GM18907 (cell line): Measurements from ENCODE around the gene USP37.
A peak's percentile ranks its signal among the peaks of the same experiment; 100 is the strongest.

Experiments
- ATAC-seq: cut with Tn5 transposase; IDR thresholded peaks from one replicate; pipeline ENCODE4 v1.9.1; 2021; ENCODE audit warnings: mild to moderate bottlenecking, moderate library complexity; ENCODE audit not compliant: unreplicated experiment

Gene USP37

GRCh38 chr2:218435003-218435982 lies 132.9 kb downstream of the USP37 start:
- ATAC-seq: no peak

DNA sequence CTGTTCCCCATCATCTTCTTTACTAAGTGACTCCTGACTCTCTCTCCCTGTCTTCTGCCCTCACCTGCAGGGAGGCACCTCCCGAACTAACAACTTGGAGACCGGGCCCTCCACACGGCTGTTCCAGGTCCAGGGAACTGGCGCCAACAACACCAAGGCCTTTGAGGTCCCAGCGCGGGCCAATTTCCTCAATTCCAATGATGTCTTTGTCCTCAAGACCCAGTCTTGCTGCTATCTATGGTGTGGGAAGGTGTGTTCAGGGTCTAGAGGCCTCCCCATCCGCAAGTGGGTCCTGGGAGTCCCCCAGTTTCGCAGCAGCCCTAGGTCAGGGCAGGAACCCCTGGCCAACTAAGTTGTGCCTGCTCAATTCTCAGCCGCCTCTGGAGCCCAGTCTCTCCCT lies 133.7 kb downstream of the USP37 start:
- ATAC-seq: no peak

GRCh38 chr2:218432676-218433365 lies 135.3 kb downstream of the USP37 start:
- ATAC-seq: no peak

- ATAC-seq: no peak
Observed at GRCh38 chr2:218431878-218432277, 136.3 kb downstream of the USP37 start.

- no peak for ATAC-seq
Observed at GRCh38 chr2:218430721-218431120, 137.4 kb downstream of the USP37 start.

DNA sequence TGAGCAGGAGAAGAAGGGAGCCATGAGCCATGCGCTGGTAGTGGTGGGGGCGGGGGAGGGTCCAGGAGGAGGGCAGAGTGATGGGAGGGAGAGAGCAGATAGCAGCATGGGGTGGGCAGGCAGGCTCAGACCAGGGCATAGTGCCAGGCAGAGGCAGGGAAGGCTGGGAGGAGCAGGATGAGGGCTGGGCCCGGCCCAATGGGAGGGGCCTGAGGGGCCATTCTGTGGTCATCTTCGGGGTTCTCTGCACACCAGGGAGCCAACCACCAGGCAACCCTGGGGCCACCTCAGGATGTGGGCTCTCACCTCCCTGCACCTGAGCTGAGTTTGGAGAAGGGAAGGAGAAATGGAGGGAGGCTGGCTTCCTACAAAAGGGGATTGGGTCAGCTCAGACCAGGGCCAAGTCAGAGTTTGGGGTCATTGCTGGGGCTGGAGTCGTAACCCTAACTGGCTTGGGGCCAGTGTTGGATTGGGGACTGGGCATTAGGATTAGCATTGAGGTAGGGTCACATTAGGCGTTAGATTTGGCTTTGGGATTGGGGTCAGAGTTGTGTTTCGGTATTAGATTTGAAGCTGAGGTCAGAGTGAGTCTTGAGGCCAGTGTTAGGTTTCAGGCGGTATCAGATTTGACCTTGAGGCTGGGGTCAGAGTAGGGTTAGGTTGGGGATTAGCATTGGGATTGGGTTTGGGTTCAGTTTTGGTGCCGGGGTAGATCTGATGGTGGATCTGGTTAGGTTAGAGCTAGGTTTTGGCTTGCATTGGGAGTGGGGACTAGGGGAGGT lies 138.0 kb downstream of the USP37 start:
- ATAC-seq: no peak

DNA sequence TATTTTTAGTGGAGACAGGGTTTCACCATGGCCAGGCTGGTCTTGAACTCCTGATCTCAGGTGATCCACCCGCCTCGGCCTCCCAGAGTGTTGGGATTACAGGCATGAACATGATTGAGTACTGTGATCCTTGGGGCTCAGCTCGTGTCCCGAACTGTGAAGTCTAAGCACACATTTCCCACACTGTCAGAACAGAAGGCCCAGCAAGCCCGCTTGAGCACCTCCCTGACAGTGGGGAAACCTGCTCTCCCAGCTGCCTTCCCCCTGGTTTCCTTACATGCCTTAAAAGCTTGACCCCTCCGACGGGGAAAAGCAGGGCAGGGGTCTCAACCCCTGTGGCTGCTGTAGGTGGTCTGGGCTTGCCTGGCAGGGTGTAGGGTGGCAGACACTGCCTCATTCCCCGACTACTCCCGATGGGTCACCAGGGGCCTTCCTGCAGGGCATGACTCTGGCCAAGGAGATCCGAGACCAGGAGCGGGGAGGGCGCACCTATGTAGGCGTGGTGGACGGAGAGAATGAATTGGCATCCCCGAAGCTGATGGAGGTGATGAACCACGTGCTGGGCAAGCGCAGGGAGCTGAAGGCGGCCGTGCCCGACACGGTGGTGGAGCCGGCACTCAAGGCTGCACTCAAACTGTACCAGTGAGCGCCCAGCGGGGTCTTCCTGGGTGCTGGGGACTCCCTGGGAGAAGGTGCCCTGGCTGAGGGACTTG lies 139.1 kb downstream of the USP37 start:
- no peak for ATAC-seq

DNA sequence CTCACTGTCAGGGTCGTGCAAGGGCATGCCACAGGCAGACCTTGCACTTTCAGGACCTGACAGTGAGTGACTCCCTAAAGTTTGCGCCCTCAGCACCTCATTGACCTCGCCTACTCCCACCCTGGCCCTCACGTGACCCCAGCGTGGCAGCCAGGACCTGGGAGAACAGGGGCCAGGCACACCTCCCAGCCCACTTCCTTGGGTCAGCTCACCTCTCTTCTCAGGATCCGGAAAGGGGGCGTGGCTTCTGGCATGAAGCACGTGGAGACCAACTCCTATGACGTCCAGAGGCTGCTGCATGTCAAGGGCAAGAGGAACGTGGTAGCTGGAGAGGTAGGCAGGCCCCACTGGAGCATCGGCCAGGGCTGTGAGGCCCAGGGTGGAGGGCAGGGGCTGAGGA lies 140.4 kb downstream of the USP37 start:
- no peak for ATAC-seq

DNA sequence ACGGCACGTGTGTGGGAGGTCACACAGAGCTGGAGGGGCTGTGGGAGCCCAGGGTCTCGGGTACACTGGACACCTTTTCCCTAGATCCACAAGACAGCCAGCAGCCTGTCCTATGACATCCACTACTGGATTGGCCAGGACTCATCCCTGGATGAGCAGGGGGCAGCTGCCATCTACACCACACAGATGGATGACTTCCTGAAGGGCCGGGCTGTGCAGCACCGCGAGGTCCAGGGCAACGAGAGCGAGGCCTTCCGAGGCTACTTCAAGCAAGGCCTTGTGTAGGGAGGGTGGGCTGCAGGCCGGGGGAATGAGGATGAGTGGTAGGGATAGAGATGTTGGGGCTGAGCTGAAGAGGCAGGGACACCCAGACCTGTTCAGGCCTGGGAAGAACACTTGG lies 142.6 kb downstream of the USP37 start:
- ATAC-seq: no peak

DNA sequence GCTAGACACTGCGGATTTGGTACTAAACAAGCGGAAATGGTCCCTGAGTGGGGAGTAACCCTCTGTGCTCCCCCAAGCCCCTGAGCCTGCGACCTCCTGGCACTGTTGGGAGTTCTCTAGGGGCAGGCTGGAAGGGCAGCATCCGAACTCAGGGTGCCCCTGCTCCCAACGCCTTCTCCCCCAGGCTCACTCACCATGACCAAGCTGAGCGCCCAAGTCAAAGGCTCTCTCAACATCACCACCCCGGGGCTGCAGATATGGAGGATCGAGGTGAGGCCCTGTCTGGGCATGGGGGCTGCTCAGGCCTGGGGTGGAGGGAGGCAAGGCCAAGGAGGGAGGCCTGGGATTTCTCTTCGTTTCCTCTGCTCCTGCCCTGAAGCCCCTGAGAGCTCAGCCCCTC lies 144.6 kb downstream of the USP37 start:
- ATAC-seq: no peak

DNA sequence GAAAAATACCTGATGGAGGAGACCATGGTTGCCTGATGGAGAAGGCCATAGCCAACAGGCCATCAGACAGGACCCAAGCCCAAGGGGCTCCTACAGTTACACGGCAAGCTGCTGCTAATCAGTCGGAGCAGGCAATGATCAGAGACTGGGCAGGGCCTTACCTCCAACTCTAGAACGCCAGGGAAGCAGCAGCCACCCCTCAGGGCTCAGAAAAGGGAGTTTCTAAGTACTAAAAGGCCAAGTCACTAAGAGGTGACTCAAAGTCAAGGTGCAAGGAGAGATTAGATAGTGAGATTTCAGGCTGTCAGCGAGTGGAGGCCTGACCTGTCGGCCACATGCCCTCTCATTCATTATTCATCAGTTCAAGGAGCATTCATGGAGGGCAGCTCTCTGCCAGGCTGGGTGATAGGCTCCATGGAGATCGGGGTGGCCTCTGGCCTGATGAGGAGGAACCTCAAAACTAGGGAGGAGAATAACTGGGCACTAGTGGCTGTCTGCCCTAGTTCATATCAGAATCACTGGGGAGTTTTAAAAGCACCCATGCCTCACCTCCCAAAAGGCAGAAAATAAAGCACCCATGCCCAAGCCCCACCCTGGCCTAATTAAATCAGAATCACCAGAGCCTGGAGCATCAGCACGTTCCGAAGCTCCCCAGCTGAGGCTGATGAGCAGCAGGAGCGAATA lies 145.6 kb downstream of the USP37 start:
- no peak for ATAC-seq

- no peak for ATAC-seq
Observed at GRCh38 chr2:218421027-218421426, 147.1 kb downstream of the USP37 start.

DNA sequence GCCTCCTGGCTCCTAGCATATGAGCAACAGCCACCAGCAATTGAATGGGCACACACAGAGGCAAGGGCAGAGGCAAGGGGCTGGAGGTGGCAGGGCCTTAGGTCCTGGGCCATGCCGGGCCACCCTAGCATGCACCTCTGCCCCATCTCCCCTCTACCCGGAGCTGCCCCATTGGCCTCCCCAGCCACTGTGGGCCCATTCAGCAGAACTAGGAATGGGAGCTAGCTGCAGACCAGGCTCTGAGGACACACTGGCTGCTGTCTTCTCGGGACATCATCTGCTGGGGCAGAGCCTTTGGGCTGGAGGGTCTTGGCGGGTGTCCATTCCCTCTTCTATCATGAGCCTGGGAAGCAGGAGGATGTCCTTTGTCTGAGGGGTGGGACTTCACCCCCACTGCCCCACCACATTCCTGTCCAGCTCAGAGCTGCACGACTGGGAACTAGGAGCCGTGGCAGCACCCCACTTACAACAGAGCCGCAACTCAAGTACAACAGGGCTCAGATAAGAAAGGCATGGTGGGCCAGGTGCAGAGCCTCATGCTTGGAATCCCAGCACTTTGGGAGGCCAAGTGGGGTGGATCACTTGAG lies 148.4 kb downstream of the USP37 start:
- ATAC-seq: no peak

GRCh38 chr2:218418717-218419458 lies 149.3 kb downstream of the USP37 start, which contains the start of gene VIL1:
Gene VIL1, plus strand, starts transcription at chr2:218419123. Its CDS starts 4,656 bp downstream, at chr2:218423779.
- no peak for ATAC-seq

- no peak for ATAC-seq
Observed at GRCh38 chr2:218418321-218418716, 149.8 kb downstream of the USP37 start.

GRCh38 chr2:218407717-218408116 lies 160.4 kb downstream of the USP37 start:
- no peak for ATAC-seq

DNA sequence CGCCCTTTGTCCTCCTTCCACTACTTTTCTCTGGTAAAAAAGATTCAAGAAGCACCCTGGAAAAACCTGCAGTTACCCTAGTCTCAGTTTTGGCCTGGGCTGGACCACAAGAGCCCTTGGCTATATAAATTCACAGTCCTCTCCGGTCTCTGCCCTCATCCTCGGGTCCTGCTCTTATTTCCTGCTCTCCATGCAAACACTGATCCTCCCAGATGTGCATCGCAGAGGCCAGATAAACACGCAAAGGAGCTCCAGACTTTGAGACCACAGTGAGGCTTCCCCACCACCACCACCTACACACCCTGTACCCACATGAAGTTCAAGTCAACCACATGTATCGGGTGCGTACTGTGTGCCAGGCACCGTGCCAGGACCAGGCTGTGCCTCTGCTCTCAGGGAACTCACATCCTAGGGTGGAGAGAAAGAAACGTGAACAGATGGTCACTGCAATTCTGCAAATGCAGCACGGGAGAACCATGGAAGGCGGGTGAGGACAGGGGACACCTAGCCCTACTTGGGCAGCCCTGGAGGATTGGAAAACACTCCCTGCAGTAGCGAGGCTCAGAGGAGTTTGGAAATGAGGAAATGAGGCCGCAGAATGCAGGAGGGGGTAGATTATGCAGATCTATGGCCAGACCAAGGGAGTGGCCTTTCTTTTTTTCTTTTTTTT lies 161.1 kb downstream of the USP37 start:
- ATAC-seq: peak; percentile 14

- peak; percentile 80 for ATAC-seq
Observed at GRCh38 chr2:218406209-218406948, 161.8 kb downstream of the USP37 start.
